Astrocyte (in vitro differentiated cells and primary cell): ENCODE measurements around the gene SUPT16H. TPM values are rescaled to one million over a fixed set of nuclear protein-coding genes. Genes with fewer than 3 reads are reported as not detected.

Experiments used
- DNase-seq: peaks from one replicate; pipeline ENCODE4 v3.0.0-alpha.2; 2010; ENCODE audit warnings: low read depth
- FAIRE-seq: peaks from 2 replicates; lab custom pipeline; 2011; peaks lifted over from hg19 to GRCh38; lab: Jason Lieb, UNC
- H2AFZ ChIP-seq: 2 replicates; pipeline ENCODE4 v1.6.0; 2012; ENCODE audit warnings: low read depth, low read length, inconsistent platforms
- H3K27ac ChIP-seq: 2 replicates; pipeline ENCODE4 v1.5.1; 2011; ENCODE audit warnings: low read depth, low read length, inconsistent platforms
- H3K27me3 ChIP-seq: 2 replicates; pipeline ENCODE4 v1.6.0; 2011; ENCODE audit warnings: low read length, inconsistent platforms; ENCODE audit not compliant: insufficient read depth
- H3K36me3 ChIP-seq: 2 replicates; pipeline ENCODE4 v1.5.1; 2011; ENCODE audit warnings: low read length, inconsistent platforms; ENCODE audit not compliant: insufficient read depth
- H3K4me1 ChIP-seq: 2 replicates; pipeline ENCODE4 v1.5.1; 2011; ENCODE audit warnings: low read length, inconsistent platforms; ENCODE audit not compliant: insufficient read depth
- H3K4me2 ChIP-seq: 2 replicates; pipeline ENCODE4 v1.6.0; 2012; ENCODE audit warnings: low read length, inconsistent platforms
- H3K4me3 ChIP-seq: 2 replicates; pipeline ENCODE4 v1.5.1; 2011; ENCODE audit warnings: low read depth, mild to moderate bottlenecking, low read length, inconsistent platforms; ENCODE audit not compliant: insufficient read depth
- H3K79me2 ChIP-seq: 2 replicates; pipeline ENCODE4 v1.6.0; 2012; ENCODE audit warnings: mild to moderate bottlenecking, low read length, inconsistent platforms; ENCODE audit not compliant: insufficient read depth
- H3K9ac ChIP-seq: 2 replicates; pipeline ENCODE4 v1.6.0; 2012; ENCODE audit warnings: mild to moderate bottlenecking, low read length, inconsistent platforms
- H3K9me3 ChIP-seq: 2 replicates; pipeline ENCODE4 v1.5.1; 2012; ENCODE audit warnings: low read depth, mild to moderate bottlenecking, low read length, inconsistent platforms; ENCODE audit not compliant: insufficient read depth
- H4K20me1 ChIP-seq: 2 replicates; pipeline ENCODE4 v1.6.0; 2012; ENCODE audit warnings: low read length, inconsistent platforms; ENCODE audit not compliant: insufficient read depth
- H3K27ac Mint-ChIP-seq: one replicate; pipeline ENCODE4 v1.8.0; 2021; ENCODE audit warnings: mild to moderate bottlenecking, mixed read lengths; ENCODE audit not compliant: unreplicated experiment
- H3K27me3 Mint-ChIP-seq: one replicate; pipeline ENCODE4 v1.8.0; 2021; ENCODE audit warnings: low read depth, mixed read lengths; ENCODE audit not compliant: unreplicated experiment
- H3K36me3 Mint-ChIP-seq: one replicate; pipeline ENCODE4 v1.8.0; 2021; ENCODE audit warnings: low read depth, mixed read lengths; ENCODE audit not compliant: unreplicated experiment
- H3K4me1 Mint-ChIP-seq: one replicate; pipeline ENCODE4 v1.8.0; 2021; ENCODE audit warnings: low read depth, mixed read lengths; ENCODE audit not compliant: unreplicated experiment
- H3K4me3 Mint-ChIP-seq: one replicate; pipeline ENCODE4 v1.8.0; 2021; ENCODE audit warnings: mild to moderate bottlenecking, moderate library complexity, mixed read lengths; ENCODE audit not compliant: unreplicated experiment
- H3K9me3 Mint-ChIP-seq: one replicate; pipeline ENCODE4 v1.8.0; 2021; ENCODE audit warnings: mild to moderate bottlenecking, mixed read lengths; ENCODE audit not compliant: unreplicated experiment
- CTCF ChIP-seq: IDR thresholded peaks from 2 replicates; pipeline ENCODE4 v1.5.1; 2011; ENCODE audit warnings: low read depth, mild to moderate bottlenecking, inconsistent platforms, low read length, moderate library complexity; ENCODE audit not compliant: insufficient read depth
- EZH2 ChIP-seq: IDR thresholded peaks from 2 replicates; pipeline ENCODE4 v1.6.1; 2012; ENCODE audit warnings: mild to moderate bottlenecking, low read length, inconsistent platforms; ENCODE audit not compliant: insufficient read depth
- total RNA-seq: library from RNA; stranded (reverse); gene quantifications from 2 replicates; pipeline ENCODE4 v1.2.1, GENCODE V29; 2021

SUPT16H gene
- total RNA-seq, 1 donor from 2014 or later: 74.3 TPM

GRCh38 chr14:21313512-21313911 lies 70.3 kb downstream of the SUPT16H start:
- H4K20me1 ChIP-seq: no peaks in the 10 kb centered on the region
- no peak overlapping the region for H3K27ac ChIP-seq
- H3K4me2 ChIP-seq: no peak overlapping the region
- peaks cover 4% of the 10 kb centered on the region for H3K4me1 ChIP-seq
- H3K9me3 ChIP-seq: no peaks in the 10 kb centered on the region
- no peak overlapping the region for H2AFZ ChIP-seq
- H3K4me3 Mint-ChIP-seq: no peak overlapping the region
- no peak overlapping the region for H3K27ac Mint-ChIP-seq
- no peak overlapping the region for H3K9ac ChIP-seq
- H3K4me3 ChIP-seq: no peak overlapping the region
- no peaks in the 10 kb centered on the region for H3K27me3 ChIP-seq
- peaks cover 16% of the 10 kb centered on the region for H3K27me3 Mint-ChIP-seq
- TF ChIP-seq CTCF: no peak
- no peak for TF ChIP-seq EZH2
- H3K4me1 Mint-ChIP-seq: no peaks in the 10 kb centered on the region
- H3K79me2 ChIP-seq: no peaks in the 10 kb centered on the region
- FAIRE-seq (no peak), DNase-seq (no peak)
- no peaks in the 10 kb centered on the region for H3K9me3 Mint-ChIP-seq
- no peaks in the 10 kb centered on the region for H3K36me3 Mint-ChIP-seq
- no peaks in the 10 kb centered on the region for H3K36me3 ChIP-seq

- peaks cover 4% of the 10 kb centered on the region for H3K4me1 ChIP-seq
- H3K4me2 ChIP-seq: no peak overlapping the region
- H3K4me3 Mint-ChIP-seq: no peak overlapping the region
- DNase-seq (no peak), FAIRE-seq (no peak)
- H3K27me3 Mint-ChIP-seq: peaks cover 5% of the 10 kb centered on the region
- no peaks in the 10 kb centered on the region for H3K36me3 Mint-ChIP-seq
- H3K36me3 ChIP-seq: no peaks in the 10 kb centered on the region
- no peaks in the 10 kb centered on the region for H3K4me1 Mint-ChIP-seq
- TF ChIP-seq CTCF: no peak
- no peak for TF ChIP-seq EZH2
- H4K20me1 ChIP-seq: no peaks in the 10 kb centered on the region
- H3K9ac ChIP-seq: no peak overlapping the region
- H3K27ac Mint-ChIP-seq: no peak overlapping the region
- H3K9me3 Mint-ChIP-seq: no peaks in the 10 kb centered on the region
- no peak overlapping the region for H2AFZ ChIP-seq
- H3K9me3 ChIP-seq: no peaks in the 10 kb centered on the region
- no peak overlapping the region for H3K4me3 ChIP-seq
- H3K27me3 ChIP-seq: no peaks in the 10 kb centered on the region
- H3K27ac ChIP-seq: no peak overlapping the region
- H3K79me2 ChIP-seq: no peaks in the 10 kb centered on the region
These were observed 72.2 kb downstream of the SUPT16H start for GRCh38 chr14:21311614-21312013.

GRCh38 chr14:21309956-21310355 lies 73.9 kb downstream of the SUPT16H start:
- Histone ChIP-seq H3K4me1 (peaks cover 4% of the 10 kb centered on the region), H3K9me3 (no peaks in the 10 kb centered on the region), H3K36me3 (no peaks in the 10 kb centered on the region), H3K79me2 (no peaks in the 10 kb centered on the region), H3K27ac (no peak overlapping the region), H3K9ac (no peak overlapping the region), H3K4me3 (no peak overlapping the region), H4K20me1 (no peaks in the 10 kb centered on the region), H2AFZ (no peak overlapping the region), H3K4me2 (no peak overlapping the region), H3K27me3 (no peaks in the 10 kb centered on the region)
- Mint-ChIP-seq H3K4me1 (no peaks in the 10 kb centered on the region), H3K4me3 (no peak overlapping the region), H3K27ac (no peak overlapping the region), H3K9me3 (no peaks in the 10 kb centered on the region), H3K27me3 (peaks cover 9% of the 10 kb centered on the region), H3K36me3 (no peaks in the 10 kb centered on the region)
- DNase-seq (no peak), FAIRE-seq (no peak)
- TF ChIP-seq EZH2 (no peak), CTCF (no peak)
